GM18873 (cell line): ENCODE results near the gene EFNB1.

ENCODE experiments used
- ATAC-seq: cut with Tn5 transposase; IDR thresholded peaks from one replicate; pipeline ENCODE4 v1.9.1; 2021; ENCODE audit warnings: mild to moderate bottlenecking, moderate library complexity, moderate number of reproducible peaks; ENCODE audit not compliant: unreplicated experiment, low FRiP score

The EFNB1 gene

DNA sequence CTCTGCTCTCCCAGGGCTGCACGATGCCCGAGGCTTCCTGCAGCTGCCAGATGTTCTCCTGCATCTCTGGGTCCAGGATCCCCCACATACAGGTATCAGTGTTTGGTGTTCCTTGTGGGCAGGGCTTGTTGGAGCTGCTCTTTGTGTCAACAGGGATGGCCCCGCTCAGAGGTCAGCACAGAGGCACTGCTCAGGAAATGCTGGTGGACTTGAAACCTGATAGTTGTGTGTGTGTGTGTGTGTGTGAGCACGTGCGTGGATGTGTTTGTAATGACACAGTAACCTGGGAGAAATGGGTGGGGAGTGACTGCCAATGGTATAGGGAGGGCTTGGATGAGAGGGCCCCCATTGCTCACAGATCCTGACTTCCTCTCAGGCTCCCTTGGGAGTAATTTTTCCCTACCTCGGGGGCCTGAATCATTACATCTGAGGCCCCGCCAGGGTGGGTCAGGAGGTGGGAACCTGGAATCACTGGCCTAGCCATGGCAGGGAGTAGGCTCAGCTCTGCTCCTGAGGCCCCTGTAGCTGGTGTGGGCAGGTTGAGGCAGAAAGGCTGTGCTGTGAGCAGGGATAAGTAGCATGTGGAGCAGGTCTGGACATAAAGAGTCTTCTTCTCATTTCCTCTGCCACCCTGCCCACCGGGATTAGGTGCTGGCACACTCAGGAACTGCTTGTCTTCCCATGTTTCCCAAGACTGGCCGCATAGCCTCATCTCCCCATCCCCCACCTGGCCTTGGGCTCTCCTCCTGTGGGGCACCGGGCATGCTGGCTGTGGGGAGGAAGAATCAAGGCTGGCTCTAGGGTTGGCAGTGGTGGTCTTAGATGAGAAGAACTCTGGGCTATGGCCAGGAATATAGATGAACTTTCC lies 2.5 kb upstream of the EFNB1 start:
- ATAC-seq: no peak

DNA sequence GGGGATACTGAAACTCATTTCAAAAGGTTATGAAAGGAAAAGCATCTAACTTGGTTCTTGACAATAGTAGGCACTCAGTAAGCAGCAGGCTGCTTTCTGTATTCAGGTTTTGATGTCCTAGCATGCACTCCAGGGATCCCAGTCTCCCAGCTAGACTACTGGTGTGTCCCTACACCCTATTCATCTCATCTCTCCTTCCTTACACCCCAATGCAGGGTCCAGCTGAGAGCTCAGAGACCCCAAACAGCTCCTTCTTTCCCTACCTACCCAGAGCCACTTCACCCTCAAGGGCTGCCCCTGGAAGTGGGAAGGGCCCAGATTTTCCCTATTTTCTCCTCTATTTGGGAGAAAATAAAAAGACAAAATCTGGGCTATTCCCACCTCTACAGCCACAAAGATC lies 1.6 kb upstream of the EFNB1 start:
- no peak for ATAC-seq

DNA sequence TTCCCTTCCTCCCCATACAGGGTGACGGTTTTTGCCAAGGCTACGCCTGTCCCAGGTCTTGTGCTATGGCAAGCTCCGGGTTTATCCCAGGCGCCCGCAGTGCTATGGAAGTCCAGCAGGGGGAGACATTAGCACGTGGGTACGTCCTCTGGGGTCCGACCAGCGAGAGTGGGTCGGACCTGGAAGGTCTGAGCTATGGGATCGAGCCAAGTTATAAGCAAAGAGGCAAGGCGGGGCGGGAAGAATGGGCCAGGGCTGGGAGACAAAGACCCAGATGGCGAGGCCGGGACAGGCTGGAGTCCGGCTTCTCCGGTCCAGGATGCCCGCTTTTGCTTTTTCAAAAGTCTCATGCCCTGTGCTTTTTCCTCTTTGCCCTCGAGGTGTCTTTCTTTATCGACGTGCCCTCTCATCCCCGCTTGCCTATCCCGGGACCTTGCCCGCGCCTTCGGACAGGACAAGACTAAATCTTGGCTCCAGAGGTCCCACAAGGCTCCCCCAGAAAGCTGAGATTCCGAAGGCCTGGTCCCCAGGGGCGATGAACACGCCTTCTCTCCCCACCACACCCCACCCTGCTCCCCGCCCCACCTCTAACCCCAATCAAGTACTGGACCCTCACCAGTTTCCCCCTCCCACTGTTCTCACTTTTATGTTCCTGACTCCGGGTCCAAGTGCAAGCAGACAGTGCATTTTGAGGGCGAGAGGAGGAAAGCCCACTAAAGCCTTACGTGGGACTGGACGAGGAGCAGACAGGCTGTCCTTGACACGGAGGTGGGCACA lies 785 bp upstream of the EFNB1 start:
- ATAC-seq: no peak

DNA sequence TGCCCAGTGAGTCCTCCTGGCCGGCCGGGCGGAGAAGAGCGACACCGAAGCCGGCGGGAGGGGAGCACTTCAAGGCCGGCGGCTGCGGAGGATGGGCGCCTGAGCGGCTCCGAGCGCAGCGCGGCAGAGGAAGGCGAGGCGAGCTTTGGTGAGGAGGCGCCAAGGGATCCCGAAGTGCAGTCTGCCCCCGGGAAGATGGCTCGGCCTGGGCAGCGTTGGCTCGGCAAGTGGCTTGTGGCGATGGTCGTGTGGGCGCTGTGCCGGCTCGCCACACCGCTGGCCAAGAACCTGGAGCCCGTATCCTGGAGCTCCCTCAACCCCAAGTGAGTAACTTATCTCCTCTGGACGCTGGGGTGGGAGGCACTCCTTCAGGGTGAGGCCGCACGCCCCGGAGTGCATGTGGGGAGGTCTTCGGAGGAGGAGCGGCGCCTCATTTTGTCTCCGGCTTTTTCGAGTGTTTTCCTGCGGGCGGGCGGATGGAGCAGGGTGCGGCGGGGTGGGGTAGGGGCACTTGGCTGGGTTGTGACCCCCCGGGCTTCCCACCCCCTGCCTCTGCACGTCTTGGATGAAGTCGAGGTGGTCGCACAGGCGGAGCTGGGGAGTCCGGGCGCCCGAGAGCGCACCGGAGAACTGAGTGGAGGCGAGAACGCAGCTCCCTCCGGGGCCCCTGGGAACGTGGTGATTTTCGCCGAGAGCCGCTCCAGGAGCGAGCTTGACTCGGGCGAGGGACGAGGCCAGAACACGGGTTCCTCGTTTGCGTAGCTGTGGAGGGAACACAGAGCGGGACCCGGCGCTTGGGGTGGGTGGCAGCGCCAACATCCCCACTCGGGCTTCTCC lies 979 bp downstream of the EFNB1 start:
- no peak for ATAC-seq

DNA sequence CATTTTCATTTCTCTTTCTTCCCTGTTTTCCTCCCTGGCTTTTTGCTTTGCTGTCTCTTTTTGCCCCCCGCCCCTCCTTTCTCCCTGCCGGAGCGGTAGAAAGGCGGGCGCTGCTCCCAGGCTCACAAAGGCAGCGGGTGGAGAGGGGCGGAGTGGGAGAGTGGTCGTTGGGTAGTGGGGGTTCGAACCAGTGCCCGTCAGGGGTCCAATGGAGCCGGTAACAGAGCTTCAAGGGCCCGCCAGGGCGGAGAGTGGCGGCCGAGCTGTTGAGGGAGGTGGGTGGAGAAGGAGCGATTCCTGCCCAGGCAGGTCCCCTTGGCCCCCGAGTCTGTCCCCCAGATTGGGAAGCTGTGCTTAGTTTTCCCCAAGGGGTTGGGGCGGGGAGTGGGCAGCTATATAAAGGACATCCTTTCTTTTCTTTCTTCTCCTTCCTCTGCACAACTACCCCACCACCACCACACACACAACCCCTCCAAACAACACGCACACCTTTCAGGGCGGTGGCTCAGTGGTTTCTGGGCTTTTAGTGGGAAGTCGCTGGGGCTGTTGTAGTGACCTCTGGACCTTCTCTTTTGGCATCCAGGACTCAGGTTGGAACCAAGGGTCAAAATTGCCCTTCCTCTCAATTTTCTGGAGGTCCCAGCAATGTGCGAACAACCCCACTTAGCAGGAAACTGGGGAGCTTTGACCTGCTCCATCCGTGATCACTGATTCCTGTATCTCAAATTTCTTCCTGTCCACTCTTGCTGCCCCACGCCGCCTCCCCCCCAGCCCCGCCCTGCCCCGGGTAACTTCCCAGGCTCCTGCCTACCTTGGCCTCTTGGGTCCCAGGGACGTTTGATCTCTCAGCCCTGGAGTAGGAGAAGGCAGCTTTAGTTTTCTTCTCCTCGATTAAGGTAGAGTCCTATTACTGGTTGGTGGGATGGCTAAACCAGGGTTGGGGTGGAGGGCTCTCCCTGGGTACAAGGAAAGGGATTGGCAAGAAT lies 1.9 kb downstream of the EFNB1 start:
- no peak for ATAC-seq

DNA sequence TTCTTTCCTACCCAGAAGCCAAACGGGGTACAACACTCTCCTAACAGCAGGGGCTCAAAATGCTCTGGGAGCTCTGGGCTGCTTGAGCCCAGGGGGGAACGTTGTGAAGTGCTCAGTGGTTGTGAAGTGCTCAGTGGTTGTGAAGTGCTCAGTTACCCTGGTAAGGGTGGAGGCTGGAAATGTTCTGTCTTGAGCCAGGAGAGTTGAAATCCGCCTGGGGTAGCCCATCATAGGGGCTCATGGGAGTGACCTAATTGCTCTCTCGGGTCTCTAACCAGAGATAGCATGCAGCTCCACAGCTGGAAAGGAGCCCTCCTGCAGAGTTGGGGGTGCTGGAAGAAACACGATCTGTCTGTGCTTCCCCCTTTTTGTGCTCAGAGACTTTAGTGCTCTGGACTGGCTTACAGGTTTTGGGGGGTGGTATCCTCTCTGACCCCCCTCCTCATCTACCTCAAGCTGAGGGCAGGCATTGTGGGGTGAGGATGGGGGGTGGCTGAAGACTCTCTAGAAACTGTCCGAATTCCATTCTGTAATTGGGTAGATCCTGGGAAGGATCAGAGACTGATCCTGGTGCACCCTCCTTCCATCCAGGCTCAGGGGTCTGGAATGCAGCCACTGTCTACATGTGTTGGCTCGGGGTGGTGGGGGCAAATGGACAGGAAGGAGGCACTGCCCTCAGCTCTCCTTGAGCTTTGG lies 2.7 kb downstream of the EFNB1 start:
- ATAC-seq: no peak

DNA sequence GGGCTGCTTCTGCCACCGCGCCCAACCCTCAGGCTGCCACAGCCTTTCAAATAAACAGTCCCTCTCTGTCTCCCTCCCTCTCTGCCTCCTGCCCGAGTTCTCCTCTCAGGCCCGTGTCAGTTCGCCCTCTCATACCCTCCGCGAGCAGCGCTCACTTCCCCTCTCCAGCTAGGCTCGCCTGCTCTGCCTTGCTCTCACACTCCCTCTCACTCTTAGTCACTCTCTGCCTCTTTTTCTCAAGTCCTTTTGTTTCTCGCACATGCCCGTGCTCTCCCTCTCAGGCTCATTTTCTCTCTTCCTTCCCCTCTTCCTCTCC lies 3.2 kb downstream of the EFNB1 start:
- ATAC-seq: peak; percentile 45

DNA sequence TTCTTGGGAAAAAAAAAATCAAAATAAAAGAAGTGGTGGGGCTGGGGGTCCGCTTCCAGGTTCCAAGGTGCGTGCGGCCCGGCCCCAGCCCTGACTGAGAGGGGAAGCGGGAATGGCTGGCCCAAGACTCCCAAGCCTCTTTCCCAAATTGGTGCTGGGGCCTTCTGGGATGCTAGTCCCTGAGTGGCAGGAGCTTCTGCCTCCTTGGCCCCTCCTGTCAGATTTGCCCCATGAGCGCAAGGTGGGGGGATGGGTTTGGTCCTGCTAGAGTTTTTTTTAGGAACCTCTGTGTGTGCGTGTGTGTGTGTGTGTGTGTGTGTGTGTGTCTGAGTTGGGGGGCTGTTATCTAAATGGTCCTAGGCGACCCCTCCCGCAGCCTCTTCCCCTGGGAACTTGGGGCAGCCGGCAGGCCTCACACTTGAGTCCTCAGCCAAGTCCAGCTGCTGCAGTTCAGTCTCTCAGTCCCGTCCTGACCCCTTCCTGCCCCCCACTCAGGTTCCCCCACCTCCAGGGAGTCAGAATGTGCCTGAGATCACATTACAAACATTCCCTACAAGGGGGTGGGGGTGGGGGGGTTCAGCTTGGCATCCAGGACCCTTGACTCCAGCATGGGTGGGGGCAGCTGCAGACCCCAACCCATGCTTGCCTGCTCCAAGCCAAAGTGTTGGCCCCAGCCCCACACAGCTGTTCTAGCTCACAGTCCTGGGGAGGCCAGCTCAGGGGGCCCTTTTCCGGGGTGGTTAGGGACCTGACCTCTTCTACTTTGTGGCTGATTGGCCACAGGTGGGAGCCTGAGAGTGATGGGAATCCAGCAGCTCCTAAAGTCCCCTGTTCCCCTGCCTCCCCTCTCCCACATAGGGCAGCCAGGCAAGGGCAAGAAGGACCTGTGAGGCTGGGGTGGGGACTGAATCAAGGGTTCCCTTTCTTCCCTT lies 4.0 kb downstream of the EFNB1 start:
- ATAC-seq: no peak

DNA sequence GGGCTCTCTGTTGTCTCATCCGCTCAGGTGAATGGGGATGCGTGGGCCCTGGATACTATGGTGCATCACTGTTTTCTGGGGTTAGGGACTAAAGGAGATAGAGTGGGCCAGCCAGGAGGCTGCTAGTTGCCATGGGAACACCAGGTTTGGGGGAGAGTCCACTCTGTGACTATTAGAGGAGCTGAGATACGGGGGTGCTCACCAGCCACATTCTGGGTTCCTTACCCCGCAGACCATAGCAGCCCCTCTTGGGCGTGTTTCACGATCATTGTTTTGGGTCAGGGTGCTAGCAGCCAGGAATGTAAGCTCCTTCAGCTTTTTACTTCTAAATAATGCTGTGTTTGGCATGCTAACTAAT lies 4.6 kb downstream of the EFNB1 start:
- ATAC-seq: no peak

DNA sequence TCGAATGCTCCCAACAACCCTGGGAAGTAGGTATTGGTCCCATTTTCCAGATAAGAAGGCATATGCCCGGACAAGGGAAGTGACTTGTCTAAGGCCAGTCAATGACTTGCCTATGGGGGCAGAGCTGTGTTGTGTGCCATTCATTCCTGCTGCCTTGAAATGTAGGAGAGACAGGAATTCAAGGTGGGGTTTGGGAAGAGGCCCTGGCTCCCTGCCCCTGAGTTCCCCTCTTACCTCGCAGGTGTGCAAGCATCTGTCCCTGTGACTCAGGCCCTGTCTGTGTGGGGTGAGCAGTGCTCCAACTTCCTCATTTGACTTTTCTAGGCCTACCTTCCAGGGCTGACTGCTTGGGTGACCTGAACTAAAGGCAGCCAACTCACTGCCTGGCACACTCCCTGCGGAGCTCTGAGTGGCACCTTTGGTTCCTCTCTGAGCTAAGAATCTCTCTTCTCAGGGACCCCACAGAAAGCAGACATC lies 5.1 kb downstream of the EFNB1 start:
- ATAC-seq: no peak

DNA sequence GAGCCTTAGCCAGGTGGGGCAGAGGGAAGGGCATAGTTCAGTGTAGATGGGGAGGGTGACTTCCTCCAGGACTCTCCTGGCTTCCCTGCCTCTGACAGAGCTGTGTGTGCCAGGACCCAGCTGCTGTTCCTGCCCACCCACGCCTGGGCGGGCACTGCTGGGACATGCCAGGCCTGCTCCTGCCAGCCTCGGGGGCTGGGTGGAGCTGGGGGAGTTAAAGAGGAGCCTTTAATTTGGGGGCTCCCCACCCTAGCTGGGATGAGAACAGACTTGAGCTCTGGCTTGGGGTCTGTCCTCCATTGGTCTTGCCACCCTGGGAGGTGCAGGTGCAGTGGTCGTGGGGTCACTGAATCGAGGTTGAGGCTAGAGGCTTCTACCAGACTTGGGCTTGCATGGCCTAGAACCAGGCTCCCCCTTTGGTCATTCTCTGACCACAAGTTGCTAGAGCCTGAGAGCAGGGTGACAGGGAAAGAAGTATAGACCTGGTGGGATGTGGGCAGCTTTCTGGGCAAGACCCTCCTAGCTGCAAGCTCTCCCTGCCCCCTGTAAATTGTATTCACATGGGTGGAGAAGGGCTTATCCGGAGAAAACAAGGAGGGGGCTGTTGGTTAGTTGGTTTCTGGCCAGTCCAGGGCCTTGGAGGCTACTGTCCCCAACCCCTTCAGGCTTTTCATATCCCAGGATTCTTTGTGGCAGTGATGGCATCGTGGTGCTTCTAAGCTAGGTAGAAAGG lies 5.7 kb downstream of the EFNB1 start:
- no peak for ATAC-seq

DNA sequence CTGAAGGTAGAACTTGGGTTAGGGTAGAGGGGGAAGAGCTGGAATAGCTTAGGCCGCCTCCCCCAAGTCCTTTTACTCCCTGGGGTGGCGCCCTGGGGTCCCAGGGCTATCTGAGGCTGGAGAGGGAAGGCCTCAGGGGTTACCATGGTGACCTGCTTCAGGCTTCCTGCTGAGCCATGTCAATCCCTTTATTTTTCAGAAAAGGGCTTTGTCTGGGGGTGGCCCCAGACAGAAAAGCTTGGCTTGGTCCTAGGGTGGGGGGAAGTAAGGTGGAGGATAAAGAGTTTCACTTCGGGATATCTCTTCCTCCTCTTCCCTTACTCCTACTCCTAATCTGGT lies 6.3 kb downstream of the EFNB1 start:
- no peak for ATAC-seq

DNA sequence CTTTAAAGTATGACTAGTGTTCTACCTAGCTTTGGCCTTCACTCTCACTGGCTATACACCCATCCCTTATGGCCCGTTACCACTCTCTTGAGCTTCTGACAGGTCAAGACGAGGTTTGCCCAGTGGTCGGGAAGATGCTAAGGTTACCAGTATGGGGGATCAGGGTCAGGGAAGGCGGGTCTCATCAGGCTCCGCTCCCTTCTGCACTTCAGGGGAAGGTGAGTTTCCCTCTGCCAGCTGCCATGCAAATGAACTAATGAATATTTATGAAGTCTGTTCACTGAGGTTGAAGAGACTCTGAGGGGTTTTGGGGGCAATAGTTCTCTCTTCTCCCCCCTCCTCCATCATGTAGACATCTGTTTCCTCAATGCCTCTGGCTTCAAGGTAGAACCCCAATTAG lies 6.6 kb downstream of the EFNB1 start:
- no peak for ATAC-seq

DNA sequence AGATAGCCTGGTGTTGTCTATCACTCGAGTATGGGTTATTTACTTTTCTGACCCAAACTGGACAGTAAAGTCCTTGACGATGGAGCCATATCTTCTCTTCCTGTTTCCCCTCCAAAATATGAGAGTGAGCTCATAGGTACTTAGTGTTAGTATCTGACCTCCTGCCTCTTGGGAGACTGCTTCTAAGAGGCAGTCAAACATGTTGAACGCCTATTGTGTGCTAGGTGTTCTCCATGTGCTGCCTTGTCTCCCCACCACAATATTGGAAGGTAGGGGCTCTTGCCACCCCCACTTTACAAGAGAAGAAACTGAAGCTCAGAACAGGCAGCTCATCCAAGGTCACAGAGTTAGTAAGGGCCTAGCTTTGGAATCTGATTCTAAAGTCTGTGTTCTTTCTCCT lies 8.3 kb downstream of the EFNB1 start:
- ATAC-seq: no peak

DNA sequence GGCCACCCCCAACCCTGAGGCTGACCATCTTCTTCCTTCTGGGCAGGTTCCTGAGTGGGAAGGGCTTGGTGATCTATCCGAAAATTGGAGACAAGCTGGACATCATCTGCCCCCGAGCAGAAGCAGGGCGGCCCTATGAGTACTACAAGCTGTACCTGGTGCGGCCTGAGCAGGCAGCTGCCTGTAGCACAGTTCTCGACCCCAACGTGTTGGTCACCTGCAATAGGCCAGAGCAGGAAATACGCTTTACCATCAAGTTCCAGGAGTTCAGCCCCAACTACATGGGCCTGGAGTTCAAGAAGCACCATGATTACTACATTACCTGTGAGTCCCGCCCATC lies 9.7 kb downstream of the EFNB1 start:
- no peak for ATAC-seq

DNA sequence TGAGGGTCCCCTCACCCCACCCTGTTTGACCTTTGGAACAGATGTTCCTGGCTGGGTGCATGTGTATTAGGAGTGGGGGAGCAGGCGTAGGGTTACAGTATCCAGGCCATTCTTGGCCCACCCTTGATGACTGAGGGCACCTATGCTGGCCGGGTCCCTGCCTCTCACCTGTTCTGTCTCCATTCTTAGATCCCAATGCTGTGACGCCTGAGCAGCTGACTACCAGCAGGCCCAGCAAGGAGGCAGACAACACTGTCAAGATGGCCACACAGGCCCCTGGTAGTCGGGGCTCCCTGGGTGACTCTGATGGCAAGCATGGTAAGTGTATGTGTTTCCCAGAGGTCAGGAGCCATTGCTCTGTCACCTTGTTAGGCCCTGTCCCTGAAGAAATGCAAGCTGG lies 10.9 kb downstream of the EFNB1 start:
- ATAC-seq: no peak

DNA sequence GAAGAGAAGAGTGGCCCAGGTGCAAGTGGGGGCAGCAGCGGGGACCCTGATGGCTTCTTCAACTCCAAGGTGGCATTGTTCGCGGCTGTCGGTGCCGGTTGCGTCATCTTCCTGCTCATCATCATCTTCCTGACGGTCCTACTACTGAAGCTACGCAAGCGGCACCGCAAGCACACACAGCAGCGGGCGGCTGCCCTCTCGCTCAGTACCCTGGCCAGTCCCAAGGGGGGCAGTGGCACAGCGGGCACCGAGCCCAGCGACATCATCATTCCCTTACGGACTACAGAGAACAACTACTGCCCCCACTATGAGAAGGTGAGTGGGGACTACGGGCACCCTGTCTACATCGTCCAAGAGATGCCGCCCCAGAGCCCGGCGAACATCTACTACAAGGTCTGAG lies 11.4 kb downstream of the EFNB1 start:
- ATAC-seq: no peak
